ENCODE results near the gene DPF3.
"Not testable (repeated sequence)": the region's sequence is repeated elsewhere in the genome, so short reads cannot be mapped to it uniquely, and the experiment has no call there.

Gene DPF3

GRCh38 chr14:72758993-72759392 lies 134.9 kb downstream of the DPF3 start:
- DNase-seq = no peak

GRCh38 chr14:72758420-72758819 lies 135.5 kb downstream of the DPF3 start:
- no peak for DNase-seq

- DNase-seq = no peak
Observed at GRCh38 chr14:72756967-72757366, 136.9 kb downstream of the DPF3 start.

GRCh38 chr14:72755766-72756165 lies 138.1 kb downstream of the DPF3 start:
- no peak for DNase-seq

- no peak for DNase-seq
Observed at GRCh38 chr14:72754949-72755348, 139.0 kb downstream of the DPF3 start.

- no peak for DNase-seq
Observed at GRCh38 chr14:72753879-72754400, 140.0 kb downstream of the DPF3 start.

- no peak for DNase-seq
Observed at GRCh38 chr14:72753044-72753710, 140.7 kb downstream of the DPF3 start.

- DNase-seq = no peak
Observed at GRCh38 chr14:72752034-72752412, 141.9 kb downstream of the DPF3 start.

GRCh38 chr14:72751276-72752033 lies 142.4 kb downstream of the DPF3 start:
- no peak for DNase-seq

- DNase-seq = not testable (repeated sequence)
Observed at GRCh38 chr14:72748921-72749320, 145.0 kb downstream of the DPF3 start.

GRCh38 chr14:72747652-72748051 lies 146.2 kb downstream of the DPF3 start:
- no peak for DNase-seq

GRCh38 chr14:72745991-72746980 lies 147.6 kb downstream of the DPF3 start:
- DNase-seq = no peak

GRCh38 chr14:72745546-72745945 lies 148.4 kb downstream of the DPF3 start:
- DNase-seq = no peak

- DNase-seq = no peak
Observed at GRCh38 chr14:72744416-72745120, 149.3 kb downstream of the DPF3 start.

GRCh38 chr14:72743626-72744025 lies 150.3 kb downstream of the DPF3 start:
- DNase-seq = no peak

- DNase-seq = no peak
Observed at GRCh38 chr14:72742838-72743195, 151.1 kb downstream of the DPF3 start.

- DNase-seq = no peak
Observed at GRCh38 chr14:72742118-72742837, 151.6 kb downstream of the DPF3 start.

GRCh38 chr14:72741826-72742117 lies 152.1 kb downstream of the DPF3 start:
- no peak for DNase-seq

GRCh38 chr14:72740966-72741825 lies 152.7 kb downstream of the DPF3 start:
- no peak for DNase-seq

GRCh38 chr14:72740504-72740961 lies 153.4 kb downstream of the DPF3 start:
- no peak for DNase-seq
